Thyroid gland (tissue), 4 donors: ENCODE results near the gene OR4D6.

Experiments
- CTCF ChIP-seq, 6 experiments: fragments of 200-600 bp in 3 of 6; fragments of 450-650 bp in 3 of 6; sonication (generic) in 3 of 6; IDR thresholded peaks; one replicate each; pipeline ENCODE4 v1.5.1; 2016 to 2019; ENCODE audit warnings: antibody characterized with exemption in 6 of 6, mild to moderate bottlenecking in 2 of 6, inconsistent platforms in 1 of 6, moderate library complexity in 1 of 6
- POLR2A ChIP-seq, 2 donors: fragments of 450-650 bp; IDR thresholded peaks; one replicate each; pipeline ENCODE4 v1.6.1; 2017; ENCODE audit warnings: antibody characterized with exemption in 2 of 2, mild to moderate bottlenecking in 2 of 2, moderate library complexity in 1 of 2

GRCh38 chr11:59416613-59417012 is 40.1 kb upstream of the OR4D6 start:
- TF ChIP-seq CTCF (IDR thresholded peaks at IDR 0.05) (no peak), POLR2A (IDR thresholded peaks at IDR 0.05) (no peak)
